Suppressor macrophage (primary cell): ENCODE measurements around the gene ZC3H7A.

Experiments
- DNase-seq, 4 experiments: peaks; one replicate each; pipeline ENCODE4 v3.0.0-alpha.2; 2020 to 2022

Gene ZC3H7A

DNA sequence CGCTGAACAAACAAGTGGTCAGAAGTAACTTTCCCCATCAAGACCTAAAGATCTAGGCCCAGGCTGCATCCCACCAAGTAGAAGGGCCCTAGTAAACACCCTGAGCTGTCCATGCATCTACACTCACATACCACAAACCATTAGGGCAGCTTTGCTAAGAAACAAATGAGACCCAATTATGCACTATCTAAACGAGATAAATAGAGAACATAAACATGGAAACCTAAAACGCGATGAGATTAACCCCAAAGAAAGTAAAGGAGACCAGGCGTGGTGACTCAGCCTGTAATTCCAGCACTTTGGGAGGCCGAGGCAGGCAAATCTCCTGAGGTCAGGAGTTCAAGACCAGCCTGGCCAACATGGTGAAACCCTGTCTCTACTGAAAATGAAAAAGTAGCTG, 60.2 kb downstream of the ZC3H7A start:
- DNase-seq = no peak

DNA sequence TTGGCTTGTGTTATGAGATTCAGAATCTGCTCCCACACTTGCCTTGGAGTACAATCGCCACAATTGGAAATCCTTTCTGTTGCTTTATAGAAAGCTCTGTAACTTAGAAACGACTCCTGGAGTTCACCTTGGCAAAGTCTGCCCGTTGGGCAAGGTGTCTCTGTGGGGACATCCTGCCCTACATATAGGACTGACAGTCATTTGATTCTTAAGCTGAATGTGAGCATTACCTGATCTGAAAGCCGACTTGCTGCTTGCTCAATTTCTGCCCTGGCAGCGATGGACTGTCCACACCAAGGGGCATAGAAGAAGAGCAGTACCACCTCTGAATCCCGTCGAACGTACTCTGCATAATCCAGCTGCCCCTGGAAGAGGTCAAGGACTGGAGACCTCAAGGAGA, 61.3 kb downstream of the ZC3H7A start:
- no peak for DNase-seq

DNA sequence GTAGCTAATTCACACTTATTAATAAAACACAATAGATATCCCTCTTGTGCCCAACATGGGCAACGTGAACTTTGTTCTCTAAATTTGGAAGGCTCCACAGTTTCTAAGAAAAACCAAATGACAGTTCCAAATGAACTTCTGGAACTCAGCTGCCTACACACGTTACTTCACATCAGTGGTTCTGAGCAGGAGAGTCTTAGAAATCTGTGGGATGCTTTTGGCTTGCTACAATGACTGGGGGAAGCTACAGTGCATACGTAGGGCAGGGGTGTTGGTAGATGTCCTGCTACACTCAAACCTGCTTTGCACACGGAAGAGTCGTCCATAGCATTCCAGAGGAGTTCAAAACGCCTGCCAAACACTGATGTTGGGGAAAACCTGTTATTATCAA, 62.4 kb downstream of the ZC3H7A start:
- peak in 3 of 4 experiments; percentile 34 to 42 (median 34) for DNase-seq

DNA sequence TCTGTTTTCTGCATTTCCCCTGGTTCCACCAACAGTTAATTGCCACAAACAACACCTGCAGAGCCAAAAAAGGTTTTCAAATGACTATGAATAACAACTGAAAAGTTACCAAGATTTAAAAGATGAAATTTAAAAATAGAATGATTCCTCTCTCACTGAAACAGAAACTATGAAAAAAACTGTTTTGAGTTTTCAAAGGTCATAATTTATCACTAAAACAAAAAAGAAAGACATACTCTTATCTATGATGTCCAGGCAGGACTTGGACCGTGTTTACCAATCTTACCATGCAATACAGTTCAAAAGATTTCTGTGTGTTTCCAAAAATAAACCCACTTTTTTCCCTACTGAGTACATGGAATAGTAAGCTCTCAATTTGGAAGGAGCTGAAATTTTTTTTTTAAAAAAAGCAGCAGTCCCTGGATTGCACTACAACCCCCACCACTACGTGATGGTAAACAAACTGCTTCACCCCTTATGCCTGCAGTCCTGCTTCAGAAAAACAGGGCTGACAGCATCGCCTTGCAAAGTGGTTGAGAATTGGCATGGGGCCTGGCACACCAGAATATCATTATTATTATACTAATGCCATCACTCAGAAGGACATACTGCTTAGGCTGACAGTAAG, 62.9 kb downstream of the ZC3H7A start:
- no peak for DNase-seq

DNA sequence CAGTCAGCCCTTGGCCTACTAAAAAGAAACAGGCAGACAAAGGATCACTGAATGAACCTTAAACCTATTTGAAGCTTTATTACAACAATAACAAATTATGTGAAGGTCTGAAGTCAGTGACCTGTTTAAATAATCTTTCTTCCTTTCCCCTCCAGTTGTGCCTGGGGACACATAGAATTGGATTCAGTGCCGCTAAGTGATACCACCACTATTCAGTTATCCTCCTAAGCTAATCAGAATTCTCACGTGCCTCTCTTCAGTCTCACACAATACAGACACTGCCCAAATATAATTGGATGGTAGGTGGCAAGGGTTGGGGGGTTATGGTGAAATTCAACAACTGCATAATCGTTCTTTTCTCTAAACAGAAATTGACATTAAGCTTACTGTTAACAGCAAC, 65.8 kb downstream of the ZC3H7A start:
- no peak for DNase-seq

DNA sequence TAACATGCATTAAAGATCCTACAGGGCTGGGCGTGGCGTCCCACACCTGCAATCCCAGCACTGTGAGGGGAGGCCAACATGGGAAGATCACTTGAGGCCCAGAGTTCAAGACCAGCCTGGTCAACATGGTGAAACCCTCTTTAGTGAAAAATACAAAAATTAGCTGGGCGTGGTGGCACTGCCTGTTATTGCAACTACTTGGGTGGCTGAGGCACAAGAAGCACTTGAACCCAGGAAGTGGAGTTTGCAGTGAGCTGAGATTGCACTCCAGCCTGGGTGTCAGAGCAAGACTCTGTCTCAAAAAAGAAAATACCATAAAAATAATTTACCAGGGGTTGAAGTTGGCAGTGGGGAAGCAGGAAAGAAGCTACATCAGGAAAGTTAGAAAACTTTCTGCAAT, 67.3 kb downstream of the ZC3H7A start:
- no peak for DNase-seq

DNA sequence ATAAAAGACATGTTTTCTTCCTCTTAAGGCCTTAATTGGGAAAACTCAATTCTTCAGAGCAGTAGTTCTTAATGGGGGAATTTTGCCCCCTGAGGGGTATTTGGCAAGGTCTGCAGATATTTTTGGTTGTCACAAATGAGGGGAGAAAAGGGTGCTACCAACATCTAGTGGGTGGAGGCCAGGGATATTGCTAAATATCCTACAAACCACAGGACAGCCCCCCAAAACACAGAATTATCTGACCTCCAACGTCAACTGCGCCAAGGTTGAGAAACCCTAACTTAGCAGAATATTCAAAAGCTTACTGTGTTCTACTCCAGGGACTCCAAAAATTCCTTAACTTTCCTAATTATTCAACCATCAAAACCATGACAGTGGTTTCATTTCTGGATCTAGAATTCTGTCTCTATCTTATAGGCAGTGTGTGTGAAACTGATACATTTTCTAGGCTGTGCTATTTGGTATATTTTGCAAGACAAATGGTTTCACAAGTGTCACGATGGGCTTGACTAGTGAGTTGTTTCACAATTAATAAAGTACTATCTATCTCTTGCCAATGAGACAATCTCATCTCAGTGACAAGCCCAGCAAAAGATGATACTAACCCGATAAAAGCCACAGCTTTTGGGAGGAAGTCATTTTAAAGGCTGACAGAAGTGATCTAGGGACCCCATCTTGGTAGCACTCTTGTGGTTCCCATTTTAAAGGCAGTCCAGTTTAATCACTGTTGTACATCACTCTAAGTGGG, 69.1 kb downstream of the ZC3H7A start:
- DNase-seq = peak; percentile 50 to 82 (median 63)

DNA sequence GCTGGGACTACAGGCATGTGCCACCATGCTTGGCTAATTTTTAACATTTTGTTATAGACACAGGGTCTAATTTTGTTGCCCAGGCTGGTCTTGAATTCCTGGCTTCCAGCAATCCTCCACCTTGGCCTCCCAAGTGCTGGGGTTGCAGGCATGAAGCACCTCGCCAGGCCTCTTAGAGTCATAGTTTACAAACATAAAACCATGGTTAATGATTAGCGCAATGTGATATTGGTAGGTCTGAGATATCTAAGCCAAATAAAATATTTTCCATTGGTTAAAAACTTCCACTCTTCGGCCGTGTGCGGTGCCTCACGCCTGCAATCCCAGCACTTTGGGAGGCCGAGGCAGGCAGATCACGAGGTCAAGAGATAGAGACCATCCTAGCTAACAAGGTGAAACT, 71.0 kb downstream of the ZC3H7A start:
- no peak for DNase-seq

DNA sequence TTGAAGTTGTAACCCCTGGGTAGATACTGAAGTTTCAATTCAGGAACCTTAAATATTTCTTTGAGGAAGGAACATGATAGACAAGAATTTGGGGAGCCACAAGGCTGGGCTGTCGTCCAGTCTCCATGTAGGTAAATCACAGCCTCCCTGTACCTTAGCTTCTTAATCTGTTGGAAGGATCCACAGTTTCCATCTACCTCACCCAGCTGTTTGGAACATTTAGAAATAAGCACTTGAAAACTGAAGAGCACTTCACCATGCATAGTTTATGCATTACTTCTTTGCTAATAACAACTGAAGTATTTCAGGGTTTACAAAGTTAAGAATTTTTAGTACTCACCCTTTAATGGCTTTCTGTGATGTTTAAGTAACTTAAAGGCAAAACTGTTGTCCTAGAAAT, 71.6 kb downstream of the ZC3H7A start:
- no peak for DNase-seq

DNA sequence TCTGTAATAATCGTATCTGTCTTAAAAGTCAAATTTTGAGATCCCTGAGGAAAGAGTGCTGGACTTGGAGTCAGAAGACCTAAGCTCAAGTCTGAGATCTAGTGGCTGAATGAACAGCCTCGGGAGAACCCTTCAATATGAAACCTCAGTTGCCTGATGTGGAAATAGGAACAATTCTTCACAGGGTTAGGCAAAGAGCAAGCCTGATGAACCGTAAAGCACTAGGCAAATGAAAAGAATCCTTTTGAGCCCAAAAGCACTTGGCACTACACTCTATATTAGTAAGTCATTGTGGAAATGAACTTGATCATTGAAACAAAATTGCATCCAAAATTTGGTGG, 74.6 kb downstream of the ZC3H7A start:
- no peak for DNase-seq

DNA sequence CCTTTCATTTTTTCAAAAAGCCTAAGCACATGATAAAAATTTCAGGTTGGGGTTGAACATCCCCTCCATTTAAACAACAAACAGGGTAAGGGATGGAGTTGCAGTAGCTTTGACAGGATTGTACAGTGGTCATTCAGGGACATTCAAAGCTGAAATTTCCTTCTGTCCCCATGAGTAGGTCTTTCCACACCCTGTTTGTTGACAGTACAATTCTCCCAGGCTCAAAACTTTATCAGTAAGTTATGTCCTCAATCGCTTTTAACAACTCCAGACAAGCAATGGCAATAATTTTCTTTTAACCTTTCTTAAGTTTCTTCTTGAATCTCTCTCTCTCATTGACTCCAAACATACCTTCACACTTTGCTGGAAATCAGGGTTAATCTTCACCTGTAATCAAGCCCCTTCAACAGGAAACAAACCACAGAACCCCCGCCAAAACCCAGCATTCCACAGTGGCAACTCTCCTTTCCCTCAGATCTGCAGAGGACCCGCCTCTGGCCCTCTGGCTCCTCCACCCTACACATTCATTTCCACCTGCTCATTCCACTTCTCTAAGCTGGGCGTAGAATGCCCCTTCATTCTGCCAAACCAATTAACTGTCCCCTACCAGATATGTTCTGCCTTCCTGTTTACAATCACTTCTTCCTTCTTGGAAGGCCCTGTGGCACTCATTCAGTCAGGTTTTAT, 75.1 kb downstream of the ZC3H7A start:
- DNase-seq = no peak

DNA sequence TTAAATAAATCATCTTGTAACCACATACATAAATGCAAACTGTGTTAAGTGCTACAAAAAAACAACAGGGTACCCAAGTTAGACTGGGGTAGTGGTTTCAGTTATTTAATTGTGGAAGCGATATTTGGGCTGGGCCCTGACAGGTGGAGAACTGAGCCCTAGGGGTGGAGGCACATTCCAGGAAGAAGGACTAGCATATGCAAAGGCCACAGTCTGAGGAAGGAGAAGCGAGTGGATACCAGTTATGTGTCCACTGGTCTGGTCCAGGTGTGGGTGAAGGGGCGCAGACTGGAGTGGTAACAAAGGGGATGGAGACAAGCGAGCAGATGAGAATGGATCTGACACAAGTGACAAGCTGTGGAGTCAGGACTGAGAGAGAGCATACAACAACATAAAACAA, 77.3 kb downstream of the ZC3H7A start:
- DNase-seq = no peak

DNA sequence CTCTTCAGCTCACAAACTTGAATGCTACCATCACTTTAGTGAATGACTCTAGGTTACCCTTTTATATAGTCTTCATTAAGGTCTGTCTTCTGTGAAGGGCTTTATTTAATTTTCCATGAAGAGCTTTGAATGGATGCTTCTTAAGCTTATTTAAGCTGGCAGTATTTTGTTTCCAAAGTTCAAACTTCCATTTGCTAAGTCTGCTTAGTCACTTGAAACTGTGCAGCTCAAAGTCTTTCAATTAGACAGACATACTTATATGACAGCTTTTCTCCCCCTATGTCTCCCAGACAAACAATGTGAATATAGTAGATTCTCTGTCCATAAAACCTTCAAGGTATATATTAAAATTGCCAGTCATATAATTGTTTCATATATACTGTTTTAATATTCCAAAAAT, 77.9 kb downstream of the ZC3H7A start:
- DNase-seq = no peak

DNA sequence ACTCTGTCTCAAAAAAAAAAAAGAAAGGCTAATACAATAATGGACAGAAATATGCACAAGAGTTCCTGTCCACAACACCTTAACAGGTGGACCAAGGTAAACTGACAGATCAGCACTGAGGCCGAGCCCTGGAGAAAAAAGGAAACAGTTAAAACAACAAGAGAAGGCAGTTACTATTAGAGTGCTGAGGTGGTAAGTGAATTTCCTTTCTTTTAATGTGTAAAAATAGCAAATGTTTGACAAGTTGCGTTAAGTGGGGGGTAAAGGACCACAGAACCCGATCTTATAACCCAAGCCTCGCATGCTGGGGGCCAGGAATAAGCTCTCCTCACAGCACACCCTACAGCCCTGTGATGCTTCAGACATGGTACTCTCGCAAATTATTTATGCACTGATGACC, 79.2 kb downstream of the ZC3H7A start:
- no peak for DNase-seq

DNA sequence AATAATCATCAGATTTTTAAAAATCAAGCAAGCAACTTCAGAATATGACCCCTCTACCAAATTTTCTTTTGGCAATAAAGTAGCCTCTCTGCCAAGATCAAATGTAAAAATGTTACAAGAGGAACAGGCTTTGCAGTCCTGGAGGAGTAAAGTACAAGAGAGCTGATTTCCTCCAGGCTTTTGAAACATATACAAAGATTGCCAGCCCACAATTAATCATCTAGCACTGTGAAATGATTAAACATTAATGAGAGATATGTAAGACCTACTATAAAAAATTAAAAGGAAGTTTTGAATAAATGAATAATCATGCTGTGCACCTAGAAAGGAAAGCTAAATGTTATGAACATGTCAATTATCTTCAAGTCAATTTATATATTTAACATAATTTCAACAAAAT, 80.7 kb downstream of the ZC3H7A start:
- DNase-seq = no peak

DNA sequence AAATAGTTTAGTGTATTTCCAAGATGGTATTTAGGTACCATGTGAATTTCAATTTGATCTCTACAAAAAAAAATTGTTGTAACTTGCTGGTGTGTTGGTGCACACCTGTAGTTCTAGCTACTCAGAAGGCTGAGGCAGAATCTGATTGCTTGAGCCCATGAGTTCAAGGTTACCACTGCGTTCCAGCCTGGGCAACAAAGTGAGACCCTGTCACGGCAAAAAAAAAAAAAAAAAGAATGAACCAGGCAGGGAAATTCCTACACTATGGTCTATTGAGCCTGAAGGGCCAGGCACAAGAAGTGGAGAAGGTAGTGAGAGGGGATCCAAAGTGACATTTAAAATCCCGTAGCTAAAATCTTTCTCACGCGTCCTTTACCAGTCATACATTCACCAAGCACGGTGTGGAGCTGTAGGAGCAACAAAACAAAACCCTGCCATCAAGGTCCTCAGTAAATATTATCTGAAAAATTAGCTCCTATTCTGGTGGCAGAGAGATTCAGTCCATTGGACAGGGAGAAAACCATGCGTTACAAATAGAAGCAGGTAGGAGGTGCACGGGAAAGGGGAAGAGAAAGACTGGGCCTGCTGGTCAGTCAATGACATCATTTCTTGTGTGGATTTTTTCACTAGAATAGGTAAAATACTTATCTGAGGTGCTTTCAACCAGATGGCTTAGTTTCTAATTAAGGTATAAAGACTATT, 81.7 kb downstream of the ZC3H7A start:
- no peak for DNase-seq

DNA sequence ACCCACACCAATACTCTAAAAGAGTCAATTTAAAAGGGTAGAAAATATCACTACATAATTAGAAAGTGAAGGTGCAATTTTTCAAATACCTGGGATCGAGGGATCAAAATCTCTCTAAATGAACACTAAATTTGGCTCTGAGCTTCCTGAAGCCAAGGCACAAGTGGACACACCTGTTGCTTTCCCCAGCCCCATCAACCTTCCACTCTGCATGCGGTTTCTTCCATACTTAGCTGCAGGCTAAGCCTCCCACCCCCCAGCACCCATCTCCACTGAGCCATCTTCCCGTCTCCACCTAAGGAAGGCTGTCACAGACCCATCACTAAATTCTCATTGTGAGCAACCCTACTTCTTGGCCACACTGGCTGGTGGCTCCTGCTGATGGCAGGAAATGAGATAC, 84.9 kb downstream of the ZC3H7A start:
- no peak for DNase-seq

DNA sequence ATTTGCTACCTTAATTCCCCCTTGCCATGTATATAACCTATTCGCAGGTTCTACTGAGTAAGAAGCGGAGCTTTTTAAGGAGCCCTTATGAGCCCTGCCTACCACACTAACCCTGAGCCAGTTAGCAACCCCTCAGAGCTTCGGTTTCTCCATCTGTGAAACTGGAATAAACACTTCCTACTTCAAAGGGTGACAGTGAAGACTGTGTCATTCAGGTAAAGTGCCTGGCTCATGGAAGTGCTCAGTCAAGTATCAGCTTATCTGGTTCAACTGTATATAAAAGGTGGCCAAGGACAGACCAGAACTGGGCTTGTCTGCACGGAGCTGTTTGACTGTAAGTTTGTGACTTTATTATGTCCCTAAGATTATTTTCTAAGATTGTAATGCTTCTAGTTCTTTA, 85.4 kb downstream of the ZC3H7A start:
- no peak for DNase-seq

DNA sequence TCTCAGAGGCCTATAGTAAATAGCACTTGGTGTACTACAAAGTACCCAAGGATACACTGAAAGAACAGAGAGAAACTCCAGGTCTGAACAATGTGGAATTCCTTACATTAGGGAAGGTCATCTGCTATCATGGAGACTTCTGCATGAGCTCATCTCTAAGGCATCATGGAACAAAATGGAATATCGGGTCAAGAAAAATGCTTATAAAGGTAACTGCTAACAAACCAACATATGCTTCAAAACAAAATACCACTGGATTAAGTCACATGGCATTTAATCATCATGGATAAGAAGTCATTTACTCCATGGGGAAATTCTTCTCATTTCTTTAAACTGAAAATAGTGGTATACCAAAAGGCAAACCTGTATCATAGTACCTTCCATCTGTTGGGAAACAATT, 88.6 kb downstream of the ZC3H7A start:
- no peak for DNase-seq

DNA sequence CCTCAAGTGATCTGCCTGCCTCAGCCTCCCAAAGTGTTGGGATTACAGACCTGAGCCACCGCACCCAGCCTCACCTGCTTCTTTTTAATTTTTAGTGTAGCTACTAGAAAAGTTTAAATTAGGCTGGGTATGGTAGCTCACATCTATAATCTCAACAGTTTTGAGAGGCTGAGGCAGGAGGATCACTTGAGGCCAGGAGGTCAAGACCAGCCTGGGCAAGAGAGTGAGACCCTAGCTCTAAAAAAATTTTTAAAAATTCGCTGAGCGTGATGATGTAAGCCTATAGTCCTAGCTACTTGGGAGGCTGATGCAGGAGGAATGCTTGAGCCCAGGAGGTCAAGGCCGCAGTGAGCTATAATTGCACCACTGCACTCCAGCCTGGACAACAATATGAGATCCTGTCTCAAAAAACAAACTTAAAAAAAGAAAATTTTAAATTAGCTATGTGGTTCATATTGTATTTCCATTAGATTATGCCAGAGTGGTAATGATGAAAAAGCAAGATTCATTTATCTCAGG, 89.3 kb downstream of the ZC3H7A start:
- no peak for DNase-seq

DNA sequence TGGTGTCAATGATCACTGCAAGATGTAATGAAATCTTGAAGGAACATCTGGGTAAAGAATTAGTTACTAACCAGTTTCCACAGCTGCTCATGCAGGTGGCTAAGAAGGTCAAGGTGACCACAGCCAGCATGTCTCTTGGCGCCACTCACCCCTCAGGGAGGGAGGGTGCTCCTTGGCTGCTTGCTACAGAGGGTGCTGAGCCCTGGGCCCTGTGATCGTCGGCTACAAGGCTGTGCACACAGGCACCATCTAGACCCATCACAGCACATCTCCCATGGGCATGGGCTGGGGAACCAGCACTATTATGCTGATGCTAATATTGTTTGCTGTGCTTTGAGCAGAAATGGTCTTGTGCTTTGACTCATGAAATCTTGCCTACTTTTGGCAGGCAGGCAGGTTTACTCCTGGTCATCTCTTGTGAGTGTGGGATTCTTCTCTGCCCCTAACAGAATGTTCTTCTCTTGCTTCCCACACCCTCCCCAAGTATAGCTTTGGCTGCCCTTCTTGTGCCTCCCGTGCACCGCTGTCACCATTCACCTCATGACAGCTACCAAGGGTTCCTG, 90.8 kb downstream of the ZC3H7A start:
- no peak for DNase-seq

DNA sequence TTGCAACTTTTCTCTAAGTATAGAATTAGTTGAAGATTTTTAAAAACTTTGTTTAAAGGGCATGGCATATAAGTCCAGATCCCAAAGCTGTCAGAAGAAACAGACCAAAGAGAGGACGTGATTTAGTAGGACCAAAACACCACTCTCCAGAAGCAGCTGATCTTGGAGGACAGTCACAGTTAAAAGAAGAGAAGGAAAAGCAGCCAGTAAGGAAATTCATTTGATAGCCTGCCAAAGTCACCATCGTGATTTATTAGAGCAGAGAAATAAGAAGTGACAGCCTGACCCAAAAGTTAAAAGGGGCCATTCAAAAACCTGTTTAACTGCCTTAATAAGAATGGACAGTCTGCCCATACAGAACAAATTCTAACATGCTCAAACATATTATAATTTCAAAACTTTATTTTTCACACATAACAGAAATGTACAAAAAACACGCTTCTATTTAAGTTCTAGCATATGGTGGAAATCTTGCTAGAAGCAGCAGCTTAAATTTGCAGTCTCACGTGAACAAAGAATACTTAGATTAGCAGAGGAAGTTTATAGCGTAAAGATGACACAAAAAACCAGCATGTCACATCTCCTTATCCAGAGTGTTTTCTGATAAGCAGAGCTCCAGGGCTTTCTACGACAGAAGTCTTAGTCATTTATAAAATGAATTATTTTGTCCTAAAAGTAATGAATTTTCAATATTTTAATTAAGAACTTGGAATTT, 91.6 kb downstream of the ZC3H7A start:
- DNase-seq = no peak
